Upper lobe of left lung (tissue), 6 donors: ENCODE data around the gene CDKN2D. TPM values are rescaled to one million over a fixed set of nuclear protein-coding genes. Genes with fewer than 3 reads are reported as not detected.

Experiments
- ATAC-seq, 2 donors: fragments of 200-7000 bp; cut with Tn5 transposase; one replicate each; pipeline ENCODE4 v1.9.1; 2022; ENCODE audit warnings: mild to moderate bottlenecking in 2 of 2, moderate library complexity in 2 of 2; ENCODE audit not compliant: low FRiP score in 2 of 2
- DNase-seq, 2 donors: peaks; one replicate each; pipeline ENCODE4 v3.0.0-alpha.2; 2019 to 2020
- H3K27ac ChIP-seq, 4 donors: fragments of 200-600 bp; sonication (generic); one replicate each; pipeline ENCODE4 v1.5.1; 2016 to 2019
- H3K27me3 ChIP-seq, 4 donors: fragments of 200-600 bp; sonication (generic); one replicate each; pipeline ENCODE4 v1.5.1; 2017 to 2019
- H3K36me3 ChIP-seq, 4 donors: fragments of 200-600 bp; sonication (generic); one replicate each; pipeline ENCODE4 v1.5.1; 2016 to 2019
- H3K4me1 ChIP-seq, 4 donors: fragments of 200-600 bp; sonication (generic); one replicate each; pipeline ENCODE4 v1.5.1; 2018 to 2019
- H3K4me3 ChIP-seq, 4 donors: fragments of 200-600 bp; sonication (generic); one replicate each; pipeline ENCODE4 v1.5.1; 2017 to 2019; ENCODE audit warnings: mild to moderate bottlenecking in 2 of 4, moderate library complexity in 1 of 4
- H3K9me3 ChIP-seq, 4 donors: fragments of 200-600 bp; sonication (generic); one replicate each; pipeline ENCODE4 v1.5.1; 2018 to 2019
- EP300 ChIP-seq, 4 donors: sonication (generic); formaldehyde crosslinking; IDR thresholded peaks; one replicate each; pipeline ENCODE4 v1.5.1; 2017; ENCODE audit warnings: antibody characterized with exemption in 4 of 4, control low read depth in 2 of 4
- POLR2A ChIP-seq, 4 donors: fragments of 450-650 bp; IDR thresholded peaks; one replicate each; pipeline ENCODE4 v1.5.1; 2016 to 2017; ENCODE audit warnings: antibody characterized with exemption in 4 of 4, mild to moderate bottlenecking in 2 of 4
- POLR2AphosphoS5 ChIP-seq, 2 donors: sonication (generic); formaldehyde crosslinking; IDR thresholded peaks; one replicate each; pipeline ENCODE4 v1.5.1; 2017; ENCODE audit warnings: antibody characterized with exemption in 2 of 2
- WGBS, 2 donors: methylation state at CpG; one replicate each; pipeline ENCODE4 v1.1.5; 2017 to 2018; 5-methylcytosine and 5-hydroxymethylcytosine counted together
- total RNA-seq, 6 donors: library from RNA; depleted of rRNA in 4 of 6; stranded (reverse); fragments of >200 nt in 4 of 6; gene quantifications; one replicate each; pipeline versions ENCODE4 v1.1.0 to v1.2.1, GENCODE V29; 2016 to 2021
- TF ChIP-seq, protein P1 (sequence below), 6 experiments: fragments of 450-650 bp in 4 of 6; fragments of 200-600 bp in 2 of 6; sonication (generic) in 2 of 6; IDR thresholded peaks; one replicate each; pipeline ENCODE4 v1.5.1; 2016 to 2019; ENCODE audit warnings: antibody characterized with exemption in 6 of 6
- donor health status: DM: no; HTN: no; CAD: no; lungs with moderate emphysema.
- donor health status: DM: no; HTN: yes; CAD: no; lungs with severe emphysema.

The CDKN2D gene
- total RNA-seq, 6 donors from 2014 or later, result 2.1 to 21.3 (median 15.9) TPM

DNA sequence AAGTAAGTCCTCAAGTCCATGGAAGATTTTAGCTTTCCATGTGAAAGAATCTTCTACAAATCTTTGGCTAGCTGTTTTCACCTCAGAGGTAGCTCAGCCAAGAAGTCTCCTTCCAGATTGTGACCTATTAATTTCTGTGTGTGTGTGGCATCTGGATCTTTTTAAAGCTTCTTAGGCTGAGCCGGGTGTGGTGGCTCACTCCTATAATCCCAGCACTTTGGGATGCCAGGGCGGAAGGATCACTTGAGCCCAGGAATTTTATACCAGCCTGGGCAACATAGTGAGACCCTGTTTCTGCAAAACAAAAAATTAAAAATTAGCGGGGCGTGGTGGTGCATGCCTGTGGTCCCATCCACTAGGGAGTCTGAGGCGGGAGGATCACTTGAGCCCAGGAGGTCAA lies 43.1 kb upstream of the CDKN2D start:
- H3K27me3 ChIP-seq, result no peaks in the 10 kb centered on the region
- 83 to 84% methylated on average over 5 of the region's 5 CpGs for WGBS, 2 donors

DNA sequence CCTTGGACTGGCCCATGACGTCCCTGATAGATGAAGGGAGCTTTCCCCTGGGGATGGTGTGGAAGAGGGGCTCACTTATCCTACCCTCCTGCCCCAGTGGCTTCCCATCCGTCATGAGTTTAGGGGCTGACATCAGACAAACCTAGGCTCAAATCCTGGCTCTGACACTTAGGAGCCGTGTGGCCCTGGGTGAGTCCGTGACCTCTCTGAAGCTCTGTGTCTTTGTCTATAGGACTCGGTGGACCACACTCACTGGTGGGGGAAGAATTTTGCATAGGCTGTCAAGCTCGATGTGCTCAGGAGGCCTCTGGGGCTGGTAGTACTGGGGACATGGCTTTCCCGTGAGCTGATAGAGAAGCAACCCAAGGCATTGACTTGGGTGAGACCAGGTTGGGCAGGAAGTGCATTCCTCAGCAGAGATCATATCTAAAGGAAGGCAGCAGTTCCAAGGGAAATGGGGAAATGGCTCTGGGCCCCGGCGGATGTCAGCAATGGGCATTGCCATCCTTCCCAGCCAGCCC lies 35.7 kb upstream of the CDKN2D start:
- Histone ChIP-seq H3K27me3 (no peaks in the 10 kb centered on the region), H3K36me3 (no peaks in the 10 kb centered on the region), H3K27ac (peak overlapping the region; percentile 90 to 98 (median 95)), H3K9me3 (no peaks in the 10 kb centered on the region), H3K4me1 (peaks cover 32 to 46% (median 43%) of the 10 kb centered on the region in 4 donors), H3K4me3 (peak overlapping the region in 3 of 4 donors; percentile 72 to 99 (median 99))
- 45 to 48% methylated on average over 6 to 9 of the region's 9 CpGs for WGBS, 2 donors
- ATAC-seq (peak in 1 of 2 donors; percentile 34), DNase-seq (peak in 1 of 2 donors; percentile 54)
- TF ChIP-seq EP300 (IDR thresholded peaks at IDR 0.05) (no peak), POLR2AphosphoS5 (IDR thresholded peaks at IDR 0.05) (peak; percentile 54 to 61)
- TF ChIP-seq, protein P1, sequence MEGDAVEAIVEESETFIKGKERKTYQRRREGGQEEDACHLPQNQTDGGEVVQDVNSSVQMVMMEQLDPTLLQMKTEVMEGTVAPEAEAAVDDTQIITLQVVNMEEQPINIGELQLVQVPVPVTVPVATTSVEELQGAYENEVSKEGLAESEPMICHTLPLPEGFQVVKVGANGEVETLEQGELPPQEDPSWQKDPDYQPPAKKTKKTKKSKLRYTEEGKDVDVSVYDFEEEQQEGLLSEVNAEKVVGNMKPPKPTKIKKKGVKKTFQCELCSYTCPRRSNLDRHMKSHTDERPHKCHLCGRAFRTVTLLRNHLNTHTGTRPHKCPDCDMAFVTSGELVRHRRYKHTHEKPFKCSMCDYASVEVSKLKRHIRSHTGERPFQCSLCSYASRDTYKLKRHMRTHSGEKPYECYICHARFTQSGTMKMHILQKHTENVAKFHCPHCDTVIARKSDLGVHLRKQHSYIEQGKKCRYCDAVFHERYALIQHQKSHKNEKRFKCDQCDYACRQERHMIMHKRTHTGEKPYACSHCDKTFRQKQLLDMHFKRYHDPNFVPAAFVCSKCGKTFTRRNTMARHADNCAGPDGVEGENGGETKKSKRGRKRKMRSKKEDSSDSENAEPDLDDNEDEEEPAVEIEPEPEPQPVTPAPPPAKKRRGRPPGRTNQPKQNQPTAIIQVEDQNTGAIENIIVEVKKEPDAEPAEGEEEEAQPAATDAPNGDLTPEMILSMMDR (IDR thresholded peaks at IDR 0.05), result no peak

More for the DNA sequence above, 43.1 kb upstream of the CDKN2D start:
- TF ChIP-seq POLR2AphosphoS5 (IDR thresholded peaks at IDR 0.05) (no peak), EP300 (IDR thresholded peaks at IDR 0.05) (no peak), POLR2A (IDR thresholded peaks at IDR 0.05) (no peak)
- TF ChIP-seq, protein P1 (IDR thresholded peaks at IDR 0.05), result no peak
- DNase-seq (no peak), ATAC-seq (no peak)
- Histone ChIP-seq H3K27ac (peak overlapping the region; percentile 68 to 88 (median 74)), H3K36me3 (no peaks in the 10 kb centered on the region), H3K4me3 (no peak overlapping the region), H3K9me3 (no peaks in the 10 kb centered on the region), H3K4me1 (peaks cover 38 to 63% (median 57%) of the 10 kb centered on the region in 4 donors)

DNA sequence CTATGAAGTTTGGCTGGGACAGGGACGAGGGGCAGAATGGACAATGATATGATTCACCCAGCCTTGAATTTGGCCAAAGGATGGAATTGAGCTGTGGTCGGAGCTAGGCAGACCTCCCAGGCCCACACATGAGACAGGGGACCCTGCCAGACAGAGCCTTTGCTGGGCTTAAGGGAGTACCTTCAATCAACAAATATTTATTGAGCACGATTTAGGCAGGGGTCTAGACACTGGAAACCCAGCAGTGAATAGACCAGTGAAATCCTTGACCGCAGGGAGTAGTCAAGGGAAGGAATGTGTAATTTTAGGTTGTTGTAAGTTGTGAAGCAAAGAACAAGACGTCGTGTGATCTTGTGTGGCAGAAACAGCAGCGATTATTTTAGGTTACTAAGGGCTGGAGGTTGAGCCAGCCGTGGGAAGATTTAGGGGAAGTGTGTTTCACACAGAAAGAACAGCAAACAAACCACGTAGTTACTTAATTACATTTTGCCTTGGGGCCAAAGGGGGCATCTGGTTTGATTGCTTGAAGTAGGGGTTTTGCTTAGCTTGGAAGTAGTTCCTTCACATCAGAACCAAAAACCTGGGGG lies 35.2 kb upstream of the CDKN2D start:
- Histone ChIP-seq H3K36me3 (no peaks in the 10 kb centered on the region), H3K4me3 (peak overlapping the region; percentile 72 to 99 (median 98)), H3K27ac (peak overlapping the region; percentile 90 to 98 (median 95)), H3K9me3 (no peaks in the 10 kb centered on the region), H3K4me1 (peaks cover 30 to 46% (median 43%) of the 10 kb centered on the region in 4 donors), H3K27me3 (no peaks in the 10 kb centered on the region)
- TF ChIP-seq, protein P1 (IDR thresholded peaks at IDR 0.05), result no peak
- peak; percentile 35 to 36 for TF ChIP-seq POLR2AphosphoS5 (IDR thresholded peaks at IDR 0.05)
- no peak for TF ChIP-seq POLR2A (IDR thresholded peaks at IDR 0.05)
- TF ChIP-seq EP300 (IDR thresholded peaks at IDR 0.05), result peak in 2 of 4 donors; percentile 65 to 85
- whole genome bisulfite sequencing, 2 donors, result 15 to 18% methylated on average over 9 of the region's 9 CpGs
- DNase-seq (peak in 1 of 2 donors; percentile 51), ATAC-seq (peak; percentile 20 to 42)

DNA sequence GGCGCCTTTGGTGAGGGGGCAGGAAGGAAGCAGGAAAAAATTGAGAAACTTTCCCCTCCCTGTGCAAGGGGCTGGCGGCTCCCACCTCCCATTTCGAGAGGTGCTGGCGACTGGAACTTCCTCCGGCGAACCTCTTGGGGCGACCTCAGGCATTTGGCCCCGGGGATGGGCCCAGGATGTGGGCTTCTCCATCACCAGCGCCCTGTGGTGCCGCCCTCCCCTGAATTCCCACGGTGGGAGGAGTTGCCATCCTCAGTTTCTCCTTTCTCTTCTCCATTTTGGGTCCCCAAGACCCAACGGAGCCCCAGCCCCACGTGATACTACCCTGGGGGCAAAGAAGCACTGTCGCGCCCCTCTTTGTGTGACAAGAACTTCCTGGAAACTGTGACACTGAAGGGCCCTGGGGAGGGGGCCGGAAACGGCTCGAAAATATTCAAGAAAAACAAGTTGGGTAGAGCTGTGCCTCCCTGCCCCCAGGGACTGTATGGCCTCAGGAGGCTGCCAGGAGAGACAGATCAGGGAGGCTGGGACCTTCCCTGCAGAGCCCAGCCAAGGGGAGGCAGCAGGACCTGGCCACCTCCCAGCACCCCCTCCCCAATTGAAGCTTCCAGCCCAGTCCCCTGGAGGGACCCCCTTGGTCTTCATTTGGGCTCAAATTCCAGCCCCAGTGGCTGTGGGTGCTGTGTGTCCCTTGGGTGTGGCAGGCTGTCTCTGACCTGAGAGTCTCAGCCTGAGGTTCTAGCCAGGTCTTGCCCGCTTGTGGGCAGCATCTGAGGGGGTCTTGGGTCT lies 34.5 kb upstream of the CDKN2D start:
- ATAC-seq, result peak; percentile 48 to 64
- Histone ChIP-seq H3K9me3 (no peaks in the 10 kb centered on the region), H3K36me3 (no peaks in the 10 kb centered on the region), H3K27ac (peak overlapping the region; percentile 90 to 98 (median 95)), H3K4me3 (peak overlapping the region; percentile 72 to 99 (median 98)), H3K4me1 (peaks cover 30 to 46% (median 43%) of the 10 kb centered on the region in 4 donors), H3K27me3 (no peaks in the 10 kb centered on the region)
- WGBS, 2 donors, result 3 to 6% methylated on average over 17 to 18 of the region's 19 CpGs
- TF ChIP-seq EP300 (IDR thresholded peaks at IDR 0.05) (peak in 1 of 4 donors; percentile 31), POLR2A (IDR thresholded peaks at IDR 0.05) (peak in 1 of 4 donors; percentile 49), POLR2AphosphoS5 (IDR thresholded peaks at IDR 0.05) (peak in 1 of 2 donors; percentile 50)
- TF ChIP-seq, protein P1 (IDR thresholded peaks at IDR 0.05), result peak in 1 of 6 experiments; percentile 11
- DNase-seq, result peak; percentile 58 to 63
